ENCODE measurements around the gene SLC35F6.
"Not testable (repeated sequence)": the region's sequence is repeated elsewhere in the genome, so short reads cannot be mapped to it uniquely, and the experiment has no call there.

Gene SLC35F6

GRCh38 chr2:26811261-26811660 lies 47.2 kb downstream of the SLC35F6 start:
- no peak for ATAC-seq (replicated peaks; ENCODE audit: extremely low read depth, poor library complexity, severe bottlenecking)
- H3K27me3 Mint-ChIP-seq = peaks cover 25% of the 10 kb centered on the region
- H3K9me3 Mint-ChIP-seq = no peaks in the 10 kb centered on the region
- no peak overlapping the region for H3K4me3 Mint-ChIP-seq
- H3K4me1 Mint-ChIP-seq = peaks cover 14% of the 10 kb centered on the region
- H3K36me3 Mint-ChIP-seq (ENCODE audit: insufficient read depth) = no peaks in the 10 kb centered on the region
- no peak overlapping the region for H3K27ac Mint-ChIP-seq (ENCODE audit: low read depth)
- no peak for DNase-seq (ENCODE audit: low spot score in 2 of 2)

GRCh38 chr2:26811791-26812694 lies 48.0 kb downstream of the SLC35F6 start:
- Mint-ChIP-seq H3K27ac (ENCODE audit: low read depth) (no peak overlapping the region), H3K9me3 (no peaks in the 10 kb centered on the region), H3K36me3 (ENCODE audit: insufficient read depth) (no peaks in the 10 kb centered on the region), H3K4me3 (no peak overlapping the region), H3K4me1 (peaks cover 19% of the 10 kb centered on the region), H3K27me3 (peaks cover 33% of the 10 kb centered on the region)
- ATAC-seq (replicated peaks; ENCODE audit: extremely low read depth, poor library complexity, severe bottlenecking) = no peak
- no peak for DNase-seq (ENCODE audit: low spot score in 2 of 2)

- H3K27ac Mint-ChIP-seq (ENCODE audit: low read depth) = no peak overlapping the region
- H3K4me1 Mint-ChIP-seq = peaks cover 19% of the 10 kb centered on the region
- H3K27me3 Mint-ChIP-seq = peaks cover 40% of the 10 kb centered on the region
- H3K9me3 Mint-ChIP-seq = no peaks in the 10 kb centered on the region
- H3K4me3 Mint-ChIP-seq = no peak overlapping the region
- ATAC-seq (replicated peaks; ENCODE audit: extremely low read depth, poor library complexity, severe bottlenecking) (no peak), DNase-seq (ENCODE audit: low spot score in 2 of 2) (no peak)
- H3K36me3 Mint-ChIP-seq (ENCODE audit: insufficient read depth) = no peaks in the 10 kb centered on the region
Observed at GRCh38 chr2:26812731-26813130, 48.6 kb downstream of the SLC35F6 start.

- H3K9me3 Mint-ChIP-seq; DNase-seq (ENCODE audit: low spot score in 2 of 2); H3K36me3 Mint-ChIP-seq (ENCODE audit: insufficient read depth); H3K4me3 Mint-ChIP-seq; ATAC-seq (replicated peaks; ENCODE audit: extremely low read depth, poor library complexity, severe bottlenecking); H3K27ac Mint-ChIP-seq (ENCODE audit: low read depth): not testable (repeated sequence)
- peaks cover 19% of the 10 kb centered on the region for H3K4me1 Mint-ChIP-seq
- H3K27me3 Mint-ChIP-seq = peaks cover 54% of the 10 kb centered on the region
Observed at GRCh38 chr2:26814072-26814765, 50.1 kb downstream of the SLC35F6 start.

- H3K9me3 Mint-ChIP-seq = no peaks in the 10 kb centered on the region
- no peak overlapping the region for H3K4me3 Mint-ChIP-seq
- peaks cover 65% of the 10 kb centered on the region for H3K27me3 Mint-ChIP-seq
- peaks cover 12% of the 10 kb centered on the region for H3K4me1 Mint-ChIP-seq
- H3K27ac Mint-ChIP-seq (ENCODE audit: low read depth) = no peak overlapping the region
- no peak for DNase-seq (ENCODE audit: low spot score in 2 of 2)
- no peak for ATAC-seq (replicated peaks; ENCODE audit: extremely low read depth, poor library complexity, severe bottlenecking)
- no peaks in the 10 kb centered on the region for H3K36me3 Mint-ChIP-seq (ENCODE audit: insufficient read depth)
Observed at GRCh38 chr2:26816893-26817292, 52.8 kb downstream of the SLC35F6 start.

GRCh38 chr2:26818255-26818654 lies 54.2 kb downstream of the SLC35F6 start:
- DNase-seq (ENCODE audit: low spot score in 2 of 2) = no peak
- H3K27me3 Mint-ChIP-seq = peaks cover 52% of the 10 kb centered on the region
- no peaks in the 10 kb centered on the region for H3K9me3 Mint-ChIP-seq
- no peak overlapping the region for H3K27ac Mint-ChIP-seq (ENCODE audit: low read depth)
- H3K4me3 Mint-ChIP-seq = no peak overlapping the region
- peaks cover 12% of the 10 kb centered on the region for H3K4me1 Mint-ChIP-seq
- ATAC-seq (replicated peaks; ENCODE audit: extremely low read depth, poor library complexity, severe bottlenecking) = no peak
- H3K36me3 Mint-ChIP-seq (ENCODE audit: insufficient read depth) = no peaks in the 10 kb centered on the region

GRCh38 chr2:26818972-26819371 lies 54.9 kb downstream of the SLC35F6 start:
- ATAC-seq (replicated peaks; ENCODE audit: extremely low read depth, poor library complexity, severe bottlenecking) (no peak), DNase-seq (ENCODE audit: low spot score in 2 of 2) (no peak)
- peaks cover 45% of the 10 kb centered on the region for H3K27me3 Mint-ChIP-seq
- no peaks in the 10 kb centered on the region for H3K36me3 Mint-ChIP-seq (ENCODE audit: insufficient read depth)
- no peaks in the 10 kb centered on the region for H3K9me3 Mint-ChIP-seq
- no peak overlapping the region for H3K27ac Mint-ChIP-seq (ENCODE audit: low read depth)
- H3K4me1 Mint-ChIP-seq = peaks cover 12% of the 10 kb centered on the region
- no peak overlapping the region for H3K4me3 Mint-ChIP-seq

- no peak for DNase-seq (ENCODE audit: low spot score in 2 of 2)
- Mint-ChIP-seq H3K27me3 (peaks cover 44% of the 10 kb centered on the region), H3K4me1 (peaks cover 7% of the 10 kb centered on the region), H3K4me3 (no peak overlapping the region), H3K36me3 (ENCODE audit: insufficient read depth) (no peaks in the 10 kb centered on the region), H3K9me3 (no peaks in the 10 kb centered on the region), H3K27ac (ENCODE audit: low read depth) (no peak overlapping the region)
- ATAC-seq (replicated peaks; ENCODE audit: extremely low read depth, poor library complexity, severe bottlenecking) = no peak
Observed at GRCh38 chr2:26820932-26821331, 56.8 kb downstream of the SLC35F6 start.

- no peaks in the 10 kb centered on the region for H3K4me1 Mint-ChIP-seq
- H3K27me3 Mint-ChIP-seq = peaks cover 38% of the 10 kb centered on the region
- ATAC-seq (replicated peaks; ENCODE audit: extremely low read depth, poor library complexity, severe bottlenecking) (no peak), DNase-seq (ENCODE audit: low spot score in 2 of 2) (no peak)
- H3K9me3 Mint-ChIP-seq = no peaks in the 10 kb centered on the region
- H3K27ac Mint-ChIP-seq (ENCODE audit: low read depth) = no peak overlapping the region
- no peak overlapping the region for H3K4me3 Mint-ChIP-seq
- no peaks in the 10 kb centered on the region for H3K36me3 Mint-ChIP-seq (ENCODE audit: insufficient read depth)
Observed at GRCh38 chr2:26822877-26823276, 58.8 kb downstream of the SLC35F6 start.
